OCI-LY7 (cell line): ENCODE results near the gene SPIN2A. TPM values are rescaled to one million over a fixed set of nuclear protein-coding genes. Genes with fewer than 3 reads are reported as not detected.
"Not testable (repeated sequence)": the region's sequence is repeated elsewhere in the genome, so short reads cannot be mapped to it uniquely, and the experiment has no call there.

Experiments used
- BruUV-seq: library from RNA; stranded (reverse); fragments of 400-500 nt; replicated peaks from 2 replicates; lab custom pipeline; 2021; lab: Mats Ljungman, UMichigan
- CTCF ChIA-PET: fragments of 300-600 bp; sonication (Branson Sonifier 250); formaldehyde crosslinking; loops from one replicate; lab custom pipeline; 2022; ENCODE audit warnings: antibody characterized with exemption; ENCODE audit not compliant: unreplicated experiment; lab: Charles Lee
- POLR2A ChIA-PET: fragments of 300-600 bp; sonication (Branson Sonifier 250); formaldehyde crosslinking; loops from one replicate; lab custom pipeline; 2022; ENCODE audit warnings: antibody characterized with exemption; lab: Charles Lee
- DNase-seq: peaks from one replicate; pipeline ENCODE4 v3.0.0-alpha.2; 2015; ENCODE audit warnings: low spot score
- H2AFZ ChIP-seq: fragments of 200-600 bp; sonication (generic), shearing (Covaris generic); 2 replicates; pipeline ENCODE4 v1.6.1; 2014; ENCODE audit warnings: mild to moderate bottlenecking, antibody characterized with exemption, low read length, moderate library complexity
- H3K27ac ChIP-seq: fragments of 200-600 bp; sonication (generic); 2 replicates; pipeline ENCODE4 v1.5.1; 2014; ENCODE audit warnings: mixed run types, low read depth, mild to moderate bottlenecking, moderate library complexity, low read length, inconsistent platforms; ENCODE audit not compliant: poor library complexity, severe bottlenecking
- H3K36me3 ChIP-seq: fragments of 200-600 bp; sonication (generic); 2 replicates; pipeline ENCODE4 v1.6.1; 2014; ENCODE audit warnings: mild to moderate bottlenecking, antibody characterized with exemption, low read length, moderate library complexity, mixed read lengths; ENCODE audit not compliant: insufficient read depth
- H3K4me1 ChIP-seq: fragments of 200-600 bp; sonication (generic); 2 replicates; pipeline ENCODE4 v1.5.1; 2014; ENCODE audit warnings: mild to moderate bottlenecking, low read length; ENCODE audit not compliant: insufficient read depth, poor library complexity, severe bottlenecking
- H3K4me2 ChIP-seq: fragments of 200-600 bp; sonication (generic); 2 replicates; pipeline ENCODE4 v1.6.1; 2014; ENCODE audit warnings: mild to moderate bottlenecking, low read length
- H3K4me3 ChIP-seq: fragments of 200-600 bp; sonication (generic); 2 replicates; pipeline ENCODE4 v1.5.1; 2014; ENCODE audit warnings: mild to moderate bottlenecking, low read depth, low read length; ENCODE audit not compliant: poor library complexity, severe bottlenecking
- H3K79me2 ChIP-seq: fragments of 200-600 bp; sonication (generic); 2 replicates; pipeline ENCODE4 v1.6.1; 2016; ENCODE audit warnings: low read depth, mild to moderate bottlenecking, low read length, moderate library complexity, mixed read lengths; ENCODE audit not compliant: insufficient read depth
- H3K9me2 ChIP-seq: fragments of 200-600 bp; sonication (generic); 2 replicates; pipeline ENCODE4 v1.6.1; 2016; ENCODE audit warnings: mild to moderate bottlenecking, low read length, mixed read lengths; ENCODE audit not compliant: insufficient read depth
- H3K9me3 ChIP-seq: fragments of 200-600 bp; sonication (generic); 2 replicates; pipeline ENCODE4 v1.6.1; 2014; ENCODE audit warnings: mild to moderate bottlenecking, mixed run types, low read length, mixed read lengths
- H4K20me1 ChIP-seq: fragments of 200-600 bp; sonication (generic); 2 replicates; pipeline ENCODE4 v1.6.1; 2014; ENCODE audit warnings: mild to moderate bottlenecking, antibody characterized with exemption, low read length, moderate library complexity, mixed read lengths; ENCODE audit not compliant: insufficient read depth
- EZH2phosphoT487 ChIP-seq: fragments of 200-600 bp; sonication (generic); IDR thresholded peaks from 2 replicates; pipeline ENCODE4 v1.6.1; 2018; ENCODE audit warnings: low read depth, borderline replicate concordance, mild to moderate bottlenecking, mixed run types, antibody characterized with exemption, low read length, moderate library complexity, mixed read lengths
- intact Hi-C: fragments of 100-400 bp; cut with micrococcal nuclease; formaldehyde crosslinking; loops from one replicate; pipeline ENCODE4 v1.10.0; 2022; ENCODE audit not compliant: unreplicated experiment
- total RNA-seq, 2 experiments: library from RNA; depleted of rRNA in 1 of 2; stranded (reverse); fragments of >200 nt in 1 of 2; shearing (Covaris generic) in 1 of 2; gene quantifications; 2 replicates each; pipeline ENCODE4 v1.2.3, GENCODE V29; 2014 to 2022
- TF ChIP-seq, protein P1 (sequence below): fragments of 200-600 bp; sonication (generic); conservative IDR thresholded peaks from 2 replicates; pipeline ENCODE4 v1.5.1; 2014; ENCODE audit warnings: mild to moderate bottlenecking, antibody characterized with exemption, low read length, moderate library complexity, mixed read lengths

Gene SPIN2A
- total RNA-seq, 2 experiments from 2014 or later = 0.41 to 0.57 TPM

DNA sequence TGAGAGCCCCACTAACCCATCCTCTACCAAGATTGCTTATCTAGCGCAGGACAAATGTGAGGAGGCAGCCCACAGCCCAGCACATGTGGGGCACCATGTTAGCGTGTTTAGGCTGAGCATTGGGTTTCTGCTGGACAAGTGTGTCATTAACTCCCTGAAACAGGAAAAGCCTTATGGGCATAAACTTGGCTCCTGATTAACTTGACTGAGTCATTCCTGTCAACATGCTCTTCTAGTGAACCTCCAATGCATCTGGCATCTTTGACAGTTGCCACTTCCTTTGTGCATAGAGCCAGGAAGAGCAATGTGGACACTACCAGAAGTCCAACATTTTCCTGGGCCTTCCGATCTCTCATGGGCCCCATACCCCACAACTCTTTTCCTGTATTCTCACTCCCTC lies 2.5 kb downstream of the SPIN2A start:
- no peak overlapping the region for H3K4me3 ChIP-seq
- no peak overlapping the region for H3K27ac ChIP-seq
- no TSS peak for BruUV-seq
- H3K4me2 ChIP-seq = no peak overlapping the region
- H3K4me1 ChIP-seq = no peaks in the 10 kb centered on the region
- DNase-seq = no peak
- POLR2A ChIA-PET = no interaction called here
- no peaks in the 10 kb centered on the region for H4K20me1 ChIP-seq
- CTCF ChIA-PET = no interaction called here
- intact Hi-C loops = no loop called here
- TF ChIP-seq, protein P1, sequence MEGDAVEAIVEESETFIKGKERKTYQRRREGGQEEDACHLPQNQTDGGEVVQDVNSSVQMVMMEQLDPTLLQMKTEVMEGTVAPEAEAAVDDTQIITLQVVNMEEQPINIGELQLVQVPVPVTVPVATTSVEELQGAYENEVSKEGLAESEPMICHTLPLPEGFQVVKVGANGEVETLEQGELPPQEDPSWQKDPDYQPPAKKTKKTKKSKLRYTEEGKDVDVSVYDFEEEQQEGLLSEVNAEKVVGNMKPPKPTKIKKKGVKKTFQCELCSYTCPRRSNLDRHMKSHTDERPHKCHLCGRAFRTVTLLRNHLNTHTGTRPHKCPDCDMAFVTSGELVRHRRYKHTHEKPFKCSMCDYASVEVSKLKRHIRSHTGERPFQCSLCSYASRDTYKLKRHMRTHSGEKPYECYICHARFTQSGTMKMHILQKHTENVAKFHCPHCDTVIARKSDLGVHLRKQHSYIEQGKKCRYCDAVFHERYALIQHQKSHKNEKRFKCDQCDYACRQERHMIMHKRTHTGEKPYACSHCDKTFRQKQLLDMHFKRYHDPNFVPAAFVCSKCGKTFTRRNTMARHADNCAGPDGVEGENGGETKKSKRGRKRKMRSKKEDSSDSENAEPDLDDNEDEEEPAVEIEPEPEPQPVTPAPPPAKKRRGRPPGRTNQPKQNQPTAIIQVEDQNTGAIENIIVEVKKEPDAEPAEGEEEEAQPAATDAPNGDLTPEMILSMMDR = no peak
- no peak for TF ChIP-seq EZH2phosphoT487
- H3K9me3 ChIP-seq = no peaks in the 10 kb centered on the region
- no peak overlapping the region for H2AFZ ChIP-seq
- H3K79me2 ChIP-seq = no peaks in the 10 kb centered on the region
- no peaks in the 10 kb centered on the region for H3K36me3 ChIP-seq
- no peaks in the 10 kb centered on the region for H3K9me2 ChIP-seq

DNA sequence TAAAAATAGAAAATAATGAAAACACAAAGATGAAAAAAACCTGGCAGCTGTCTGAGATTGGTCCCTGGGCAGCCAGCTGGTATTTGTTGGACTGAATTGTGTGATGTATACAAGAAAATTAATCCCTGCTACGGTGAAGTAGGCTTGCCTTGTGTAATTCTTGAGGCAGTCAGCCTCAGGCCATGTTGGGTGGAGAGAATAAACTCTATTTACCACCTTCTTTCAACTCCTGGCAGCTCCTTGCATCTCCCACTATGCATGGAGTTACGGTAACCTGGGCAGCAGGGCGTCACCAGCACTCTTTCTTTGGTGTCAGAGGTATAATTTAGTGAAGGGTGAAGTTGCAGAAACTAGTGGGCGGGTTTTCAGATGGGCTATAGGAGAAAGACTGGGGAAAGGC lies 3.5 kb downstream of the SPIN2A start:
- POLR2A ChIA-PET = no interaction called here
- Histone ChIP-seq H3K4me1 (no peaks in the 10 kb centered on the region), H2AFZ (no peak overlapping the region), H3K36me3 (no peaks in the 10 kb centered on the region), H3K9me2 (no peaks in the 10 kb centered on the region), H3K4me3 (no peak overlapping the region), H4K20me1 (no peaks in the 10 kb centered on the region), H3K4me2 (no peak overlapping the region), H3K27ac (no peak overlapping the region), H3K9me3 (no peaks in the 10 kb centered on the region), H3K79me2 (no peaks in the 10 kb centered on the region)
- no TSS peak for BruUV-seq
- TF ChIP-seq, protein P1 = no peak
- TF ChIP-seq EZH2phosphoT487 = no peak
- DNase-seq = no peak
- intact Hi-C loops = no loop called here
- CTCF ChIA-PET = no interaction called here

DNA sequence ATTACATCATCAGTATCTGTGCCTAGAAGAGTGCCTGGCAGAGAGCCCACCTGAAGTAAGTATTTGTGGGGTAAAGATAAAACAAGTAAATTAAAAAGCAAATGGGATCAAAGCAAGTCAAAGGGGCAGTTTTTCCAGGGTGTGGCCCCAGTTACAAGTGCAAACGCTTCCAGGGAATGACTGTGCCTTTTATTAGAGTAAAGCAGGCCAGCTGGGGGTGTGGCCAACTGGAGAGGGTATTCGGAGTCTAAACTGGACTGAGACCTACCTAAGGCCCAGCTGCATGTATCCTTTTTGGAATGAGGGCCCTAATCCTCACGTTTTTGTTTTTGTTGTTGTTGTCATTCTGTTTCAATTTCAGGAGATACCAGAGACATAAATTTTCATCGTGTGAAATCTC lies 3.9 kb downstream of the SPIN2A start:
- H2AFZ ChIP-seq, H3K79me2 ChIP-seq, H3K27ac ChIP-seq, H4K20me1 ChIP-seq, H3K36me3 ChIP-seq, H3K4me1 ChIP-seq, H3K9me2 ChIP-seq, CTCF ChIA-PET, intact Hi-C loops, BruUV-seq, H3K4me2 ChIP-seq, H3K9me3 ChIP-seq, H3K4me3 ChIP-seq, POLR2A ChIA-PET, DNase-seq: not testable (repeated sequence)
